IPS-NIHi7 (cell line): ENCODE measurements around the gene NXPE1.
"Not testable (repeated sequence)": the region's sequence is repeated elsewhere in the genome, so short reads cannot be mapped to it uniquely, and the experiment has no call there.

ENCODE experiments used
- DNase-seq: peaks from one replicate; pipeline ENCODE4 v3.0.0; 2012; ENCODE audit warnings: mixed read lengths; ENCODE audit errors: extremely low spot score

Gene NXPE1

DNA sequence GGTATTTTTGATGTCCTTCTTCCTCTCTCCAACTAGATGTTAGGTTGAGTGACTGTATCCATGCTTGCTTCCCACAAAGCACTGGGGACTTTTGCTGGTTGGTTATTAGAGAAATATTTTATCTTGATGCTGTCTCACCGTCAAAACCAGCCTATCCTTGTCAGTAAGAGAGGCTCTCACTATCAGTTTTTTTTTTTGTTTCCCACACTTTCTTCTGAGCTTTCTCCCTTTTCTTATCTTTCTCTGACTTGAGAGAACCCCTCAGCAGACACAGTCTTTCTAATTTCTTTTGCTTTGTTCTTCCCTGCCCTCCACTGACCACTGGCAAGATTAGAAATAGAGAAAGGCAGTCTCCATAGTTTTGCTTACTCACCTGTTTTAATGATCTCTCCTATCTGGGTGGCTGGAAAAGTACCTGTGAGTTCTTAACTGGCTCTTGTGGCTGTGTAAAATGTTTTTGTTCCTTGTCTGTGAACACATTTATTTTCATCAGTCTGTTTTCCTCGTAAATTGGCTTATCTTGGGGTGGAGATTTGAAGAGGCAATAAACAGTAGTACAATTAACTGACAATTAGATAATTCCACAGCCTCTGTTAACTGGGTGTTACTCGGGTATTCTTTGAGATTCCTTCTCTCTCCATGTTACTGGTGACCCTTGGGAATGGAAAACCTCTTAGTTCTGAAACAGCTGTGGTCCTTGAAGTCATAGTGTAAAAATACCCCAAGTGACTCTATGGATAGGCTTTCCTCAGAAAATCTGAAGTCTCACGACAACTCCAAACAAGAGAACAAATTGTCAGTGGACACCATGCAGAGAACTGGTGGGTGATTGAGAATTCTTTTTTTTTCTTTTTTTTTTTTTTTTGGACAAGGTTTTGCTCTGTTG lies at the start of gene NXPE1:
TSS of gene NXPE1 (minus strand) at position 457 of the 886 bp plus-strand sequence. CDS start 8,680 bp downstream, outside the sequence.
- DNase-seq: no peak

DNA sequence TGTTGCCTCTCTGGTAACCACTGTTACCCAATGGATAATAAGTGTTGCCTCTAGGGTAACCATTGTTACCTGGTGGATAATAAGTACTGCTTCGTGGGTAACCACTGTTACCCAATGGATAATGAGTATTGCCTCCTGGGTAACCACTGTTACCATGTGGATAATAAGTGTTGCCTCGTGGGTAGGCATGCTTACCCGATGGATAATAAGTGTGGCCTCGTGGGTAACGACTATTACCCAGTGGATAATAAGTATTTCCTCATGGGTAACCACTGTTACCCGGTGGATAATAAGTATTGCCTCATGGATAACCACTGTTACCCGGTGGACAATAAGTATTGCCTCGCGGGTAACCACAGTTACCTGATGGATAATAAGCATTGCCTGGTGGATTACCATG lies 49.7 kb upstream of the NXPE1 start:
- DNase-seq: no peak

DNA sequence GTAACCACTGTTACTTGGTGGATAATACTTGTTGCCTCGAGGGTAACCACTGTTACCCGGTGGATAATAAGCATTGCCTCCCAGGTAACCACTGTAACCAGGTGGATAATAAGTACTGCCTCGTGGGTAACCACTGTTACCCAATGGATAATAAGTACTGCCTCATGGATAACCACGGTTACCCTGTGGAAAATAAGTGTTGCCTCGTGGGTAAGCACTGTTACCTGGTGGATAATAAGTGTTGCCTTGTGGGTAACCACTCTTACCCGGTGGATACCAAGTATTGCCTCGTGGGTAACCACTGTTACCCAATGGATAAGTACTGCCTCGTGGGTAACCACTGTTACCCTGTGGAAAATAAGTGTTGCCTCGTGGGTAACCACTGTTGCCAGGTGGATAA lies 48.9 kb upstream of the NXPE1 start:
- DNase-seq: not testable (repeated sequence)

DNA sequence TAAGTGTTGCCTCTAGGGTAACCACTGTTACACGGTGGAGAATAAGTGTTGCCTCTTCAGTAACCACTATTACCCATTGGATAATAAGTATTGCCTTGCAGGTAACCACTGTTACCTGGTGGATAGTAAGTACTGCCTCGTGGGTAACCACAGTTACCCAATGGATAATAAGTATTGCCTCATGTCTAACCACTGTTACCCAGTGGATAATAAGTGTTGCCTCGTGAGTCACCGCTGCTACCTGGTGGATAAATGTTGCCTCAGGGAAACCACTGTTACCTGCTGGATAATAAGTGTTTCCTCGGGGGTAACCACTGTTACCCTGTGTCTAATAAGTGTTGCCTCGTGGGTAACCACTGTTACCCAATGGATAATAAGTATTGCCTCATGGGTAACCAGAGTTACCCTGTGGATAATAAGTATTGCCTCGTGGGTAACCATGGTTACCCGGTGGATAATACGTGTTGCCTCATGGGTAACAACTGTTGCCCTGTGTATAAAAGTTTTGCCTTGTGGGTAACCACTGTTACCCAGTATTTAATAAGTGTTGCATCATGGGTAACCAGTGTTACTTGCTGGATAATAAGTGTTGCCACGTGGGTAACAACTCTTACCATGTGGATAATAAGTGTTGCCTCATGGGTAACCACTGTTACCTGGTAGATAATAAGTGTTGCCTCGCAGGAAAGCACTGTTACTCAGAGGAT lies 48.2 kb upstream of the NXPE1 start:
- DNase-seq: no peak

DNA sequence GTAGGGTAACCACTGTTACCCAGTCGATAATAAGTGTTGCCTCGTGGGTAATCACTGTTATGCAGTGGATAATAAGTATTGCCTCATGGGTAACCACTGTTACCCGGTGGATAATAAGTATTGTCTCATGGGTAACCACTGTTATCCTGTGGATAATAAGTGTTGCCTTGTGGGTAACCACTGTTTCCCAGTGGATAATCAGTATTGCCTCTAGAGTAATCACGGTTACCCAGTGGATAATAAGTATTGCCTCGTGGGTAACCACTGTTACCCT lies 47.1 kb upstream of the NXPE1 start:
- DNase-seq: not testable (repeated sequence)

DNA sequence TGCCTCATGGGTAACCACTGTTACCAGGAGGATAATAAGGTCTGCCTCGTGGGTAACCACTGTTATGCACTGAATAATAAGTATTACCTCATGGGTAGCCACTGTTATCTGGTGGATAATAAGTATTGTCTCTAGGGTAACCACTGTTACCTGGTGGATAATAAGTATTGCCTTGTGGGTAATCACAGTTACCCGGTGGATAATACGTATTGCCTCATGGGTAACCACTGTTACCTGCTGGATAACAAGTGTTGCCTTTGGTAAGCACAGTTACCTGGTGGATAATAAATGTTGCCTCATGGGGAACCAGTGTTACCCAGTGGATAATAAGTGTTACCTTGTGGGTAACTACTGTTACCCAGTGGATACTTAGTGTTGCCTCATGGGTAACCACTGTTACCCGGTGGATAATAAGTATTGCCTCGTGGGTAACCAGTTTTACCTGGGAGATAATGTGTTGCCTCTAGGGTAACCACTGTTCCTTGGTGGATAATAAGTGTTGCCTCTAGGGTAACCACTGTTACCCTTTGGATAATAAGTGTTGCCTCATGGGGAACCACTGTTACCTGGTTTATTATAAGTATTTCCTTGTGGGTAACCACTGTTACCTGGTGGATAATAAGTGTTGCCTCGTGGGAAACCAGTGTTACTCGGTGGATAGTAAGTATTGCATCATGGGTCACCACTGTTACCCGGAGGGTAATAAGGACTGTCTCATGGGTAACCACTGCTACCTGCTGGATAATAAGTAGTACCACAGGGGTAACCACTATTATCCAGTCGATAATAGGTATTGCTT lies 46.5 kb upstream of the NXPE1 start:
- DNase-seq: no peak

DNA sequence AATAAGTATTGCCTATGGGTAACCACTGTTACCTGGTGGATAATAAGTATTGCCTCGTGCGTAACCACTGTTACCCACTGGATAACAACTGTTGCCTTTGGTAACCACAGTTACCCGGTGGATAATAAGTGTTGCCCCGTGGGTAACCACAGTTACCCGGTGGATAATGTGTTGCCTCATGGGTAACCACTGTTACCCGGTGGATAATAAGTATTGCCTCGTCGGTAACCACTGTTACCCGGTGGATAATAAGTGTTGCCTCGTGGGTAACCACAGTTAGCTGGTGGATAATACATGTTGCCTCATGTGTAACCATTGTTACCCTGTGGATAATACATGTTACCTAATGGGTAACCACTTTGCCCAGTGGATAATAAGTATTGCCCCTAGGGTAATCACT lies 45.7 kb upstream of the NXPE1 start:
- no peak for DNase-seq

DNA sequence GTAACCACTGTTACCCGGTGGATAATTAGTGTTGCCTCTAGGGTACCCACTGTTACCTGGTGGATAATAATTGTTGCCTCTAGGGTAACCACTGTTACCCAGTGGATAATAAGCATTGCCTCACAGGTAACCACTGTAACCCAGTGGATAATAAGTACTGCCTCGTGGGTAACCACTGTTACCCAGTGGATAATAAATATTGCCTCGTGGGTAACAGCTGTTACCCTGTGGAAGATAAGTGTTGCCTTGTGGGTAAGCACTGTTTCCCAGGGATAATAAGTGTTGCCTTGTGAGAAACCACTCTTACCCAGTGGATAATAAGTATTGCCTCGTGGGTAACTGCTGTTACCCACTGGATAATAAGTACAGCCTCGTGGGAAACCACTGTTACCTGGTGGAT lies 45.2 kb upstream of the NXPE1 start:
- no peak for DNase-seq

DNA sequence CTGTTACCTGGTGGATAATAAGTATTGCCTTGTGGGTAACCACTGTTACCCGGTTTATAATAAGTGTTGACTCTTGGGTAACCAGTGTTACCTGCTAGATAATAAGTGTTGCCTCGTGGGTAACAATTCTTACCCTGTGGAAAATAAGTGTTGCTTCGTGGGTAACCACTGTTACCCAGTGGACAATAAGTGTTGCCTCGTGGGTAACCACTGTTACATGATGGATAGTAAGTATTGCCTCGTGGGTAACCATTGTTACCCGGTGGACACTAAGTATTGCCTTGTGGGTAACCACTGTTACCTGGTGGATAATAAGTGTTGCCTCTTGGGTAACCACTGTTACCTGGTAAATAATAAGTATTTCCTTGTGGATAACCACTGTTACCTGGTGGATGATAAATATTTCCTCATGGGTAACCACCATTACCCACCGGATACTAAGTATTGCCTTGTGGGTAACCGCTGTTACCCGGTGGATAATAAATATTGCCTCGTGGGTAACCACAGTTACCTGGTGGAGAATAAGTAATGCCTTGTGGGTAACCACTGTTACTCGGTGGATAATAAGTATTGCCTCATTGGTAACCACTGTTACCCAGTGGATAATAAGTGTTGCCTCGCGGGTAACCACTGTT lies 44.6 kb upstream of the NXPE1 start:
- no peak for DNase-seq

DNA sequence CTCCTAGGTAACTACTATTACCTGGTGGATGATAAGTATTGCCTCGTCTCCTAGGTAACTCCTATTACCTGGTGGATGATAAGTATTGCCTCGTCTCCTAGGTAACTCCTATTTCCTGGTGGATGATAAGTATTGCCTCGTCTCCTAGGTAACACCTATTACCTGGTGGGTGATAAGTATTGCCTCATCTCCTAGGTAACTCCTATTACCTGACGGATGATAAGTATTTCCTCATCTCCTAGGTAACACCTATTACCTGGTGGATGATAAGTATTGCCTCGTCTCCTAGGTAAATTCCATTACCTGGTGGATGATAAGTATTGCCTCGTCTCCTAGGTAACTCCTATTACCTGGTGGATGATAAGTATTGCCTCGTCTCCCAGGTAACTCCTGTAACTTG lies 43.5 kb upstream of the NXPE1 start:
- not testable (repeated sequence) for DNase-seq

DNA sequence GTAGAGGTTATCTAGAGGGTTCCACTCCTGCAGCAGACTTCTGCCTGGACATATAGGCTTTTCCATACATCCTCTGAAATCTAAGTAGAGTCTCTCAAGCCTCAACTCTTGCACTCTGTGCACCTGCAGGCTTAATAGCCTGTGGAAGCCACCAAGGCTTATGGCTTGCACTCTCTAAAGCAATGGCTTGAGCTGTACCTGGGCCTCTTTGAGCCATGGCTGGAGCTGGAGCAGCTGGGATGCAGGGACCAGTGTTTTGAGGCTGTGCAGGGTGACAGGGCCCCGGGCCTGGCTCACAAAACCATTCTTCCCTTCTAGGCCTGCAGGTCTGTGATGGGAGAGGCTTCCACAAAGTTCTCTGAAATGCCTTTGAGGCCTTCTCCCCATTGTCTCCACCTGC lies 38.8 kb upstream of the NXPE1 start:
- DNase-seq: no peak

DNA sequence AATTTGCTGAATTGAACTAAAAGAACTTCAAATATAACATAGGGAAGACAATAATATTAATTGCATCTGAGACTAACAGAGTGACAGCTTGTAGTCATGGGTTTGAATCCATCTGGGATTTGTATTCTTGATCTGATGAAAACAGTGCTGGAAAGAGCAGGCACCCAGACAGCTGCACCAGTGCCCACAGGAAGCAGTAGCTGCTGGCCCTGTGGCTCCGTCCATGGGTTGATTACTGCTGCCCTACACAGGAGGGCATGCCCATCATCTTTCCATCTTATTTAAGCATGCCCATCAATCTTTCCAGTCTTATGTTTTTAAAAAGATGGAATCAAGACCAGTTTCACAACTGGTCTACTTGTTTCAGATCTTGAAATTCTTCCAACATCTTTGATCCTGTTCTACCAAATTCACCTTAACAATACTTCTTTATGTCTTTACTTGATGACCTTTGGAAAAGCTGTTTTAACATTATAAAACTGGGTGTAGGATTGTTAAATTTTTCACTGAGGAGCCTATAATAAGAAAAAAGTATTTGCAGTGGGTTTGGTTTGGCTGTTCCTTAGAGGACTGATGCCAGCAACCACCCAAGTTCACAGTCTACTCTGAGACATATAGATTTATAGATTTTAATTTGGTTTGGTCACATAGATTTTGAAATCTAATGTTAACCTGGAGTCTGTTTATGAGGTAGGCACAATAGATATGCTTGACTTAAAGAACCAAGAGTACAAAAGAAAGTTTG lies 36.7 kb upstream of the NXPE1 start:
- DNase-seq: no peak

DNA sequence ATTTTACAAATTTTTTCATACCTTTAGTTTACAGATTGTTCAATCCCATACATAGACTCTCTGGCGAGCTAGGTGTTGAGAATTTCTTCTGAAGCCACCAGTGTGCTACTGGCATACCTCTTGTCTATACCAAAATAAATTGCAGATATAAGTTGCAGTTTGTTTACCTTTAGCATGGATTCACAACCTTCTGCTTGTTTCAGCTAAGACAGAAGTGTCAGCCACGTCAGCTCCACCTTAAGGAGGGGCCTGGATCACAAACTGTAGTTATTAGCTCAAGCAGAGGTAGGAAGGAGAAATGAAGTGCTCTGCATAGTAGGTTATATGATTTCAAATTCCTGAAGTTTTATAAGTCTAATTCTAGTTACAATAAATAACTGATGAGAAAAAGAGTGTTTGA lies 35.9 kb upstream of the NXPE1 start, which contains the start of gene NXPE4:
TSS of gene NXPE4 (minus strand) at position 216 of the 400 bp plus-strand sequence. CDS start 1,027 bp downstream, outside the sequence.
- DNase-seq: no peak

DNA sequence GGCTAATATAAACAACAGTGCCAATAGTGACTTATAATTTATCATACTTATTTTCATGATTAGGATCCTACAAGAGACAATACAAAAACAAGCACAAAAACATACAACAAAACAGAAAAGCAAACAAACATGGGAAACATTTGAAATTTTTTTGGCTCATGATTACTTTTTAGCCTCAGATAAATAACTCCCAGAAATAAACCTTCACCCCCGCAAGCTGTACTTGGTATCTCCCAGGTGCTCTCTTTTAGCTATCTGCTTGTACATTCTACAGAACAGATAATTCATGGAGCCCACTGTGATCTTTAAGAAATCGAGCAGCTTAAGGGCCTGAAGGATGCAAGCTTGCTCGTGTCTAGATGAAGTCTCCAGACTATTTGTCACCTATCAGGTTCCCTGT lies 35.0 kb upstream of the NXPE1 start:
- no peak for DNase-seq

DNA sequence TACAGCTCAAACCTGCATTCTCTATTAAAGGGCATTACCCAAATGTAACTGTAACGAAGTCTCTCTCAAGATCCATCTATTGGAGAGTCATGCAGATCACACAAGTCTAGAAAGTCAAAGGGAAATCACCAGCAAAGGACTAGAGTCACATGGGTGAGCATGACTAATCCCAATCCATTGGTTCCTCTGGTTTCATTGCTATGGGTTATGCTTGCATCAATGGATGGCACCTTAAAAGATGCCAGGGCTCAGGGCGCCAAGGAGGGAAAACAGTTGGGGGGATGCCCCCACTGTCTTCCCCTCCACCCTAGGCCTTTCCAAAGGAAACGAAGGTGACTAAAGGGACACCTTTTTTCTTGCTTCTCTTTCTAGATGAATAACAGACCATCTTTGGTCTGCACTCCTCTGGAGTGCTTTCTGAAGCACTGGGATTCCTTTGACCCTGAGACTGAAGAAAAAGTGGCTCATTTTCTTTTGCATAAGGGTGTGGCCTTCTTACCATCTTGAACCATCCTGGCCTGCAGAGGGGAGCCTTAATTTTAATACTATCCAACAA lies 27.8 kb upstream of the NXPE1 start:
- DNase-seq: no peak

DNA sequence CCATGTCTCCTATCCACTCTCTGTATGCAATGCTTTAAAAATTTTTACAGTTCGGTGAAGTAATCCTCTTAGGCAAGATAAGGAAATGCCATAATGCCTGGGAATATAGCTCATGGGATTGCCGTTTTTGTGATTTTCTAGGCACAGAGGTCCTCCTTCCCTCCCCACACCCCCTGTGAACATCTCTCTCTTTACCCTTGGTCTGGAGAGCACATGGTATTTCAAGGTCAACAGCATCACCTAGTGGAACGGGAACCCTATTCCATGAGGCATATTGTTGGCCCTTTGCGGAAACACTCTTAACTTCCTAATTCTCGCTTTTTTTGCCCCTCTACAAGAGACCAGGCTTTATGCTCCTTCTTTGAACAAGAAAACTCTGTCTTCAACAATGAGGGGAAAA lies 27.1 kb upstream of the NXPE1 start:
- DNase-seq: no peak

DNA sequence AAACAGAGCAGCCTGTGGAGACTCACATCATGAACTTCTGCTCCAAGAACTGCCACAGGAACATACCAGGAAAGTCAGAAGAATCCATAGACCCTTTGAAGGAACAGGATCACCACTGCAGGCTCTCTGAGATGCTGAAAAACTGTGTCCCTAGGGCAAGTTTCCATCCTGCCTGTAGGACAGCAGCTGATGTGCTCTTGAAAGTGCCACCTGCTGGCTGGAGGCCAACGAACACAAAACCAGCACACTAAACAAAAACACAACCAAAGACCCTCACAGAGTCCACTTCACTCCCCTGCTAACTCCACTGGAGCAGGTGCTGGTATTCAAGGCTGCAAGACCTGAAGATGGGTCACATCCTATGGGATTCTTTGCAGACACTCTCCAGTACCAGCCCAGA lies 12.0 kb upstream of the NXPE1 start:
- no peak for DNase-seq

DNA sequence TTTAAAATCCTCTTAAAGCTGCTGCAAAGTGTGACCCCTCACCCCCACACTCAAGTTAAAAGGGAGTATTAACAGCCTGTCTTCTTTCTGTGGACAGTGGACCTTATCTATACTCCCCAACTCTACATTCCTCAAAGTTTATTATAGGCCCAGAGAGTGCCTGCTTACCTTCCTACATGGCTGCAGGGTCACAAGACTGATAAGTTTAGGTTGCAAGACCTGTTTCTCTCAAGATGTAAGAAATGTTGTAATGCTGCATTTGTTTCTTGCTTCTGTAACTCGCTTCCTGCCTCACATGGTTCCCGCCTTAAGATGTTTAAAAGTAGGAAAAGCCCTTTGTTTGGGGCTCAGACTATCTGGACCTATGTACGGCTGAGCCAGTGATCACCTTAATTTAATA lies 10.1 kb upstream of the NXPE1 start:
- DNase-seq: no peak

DNA sequence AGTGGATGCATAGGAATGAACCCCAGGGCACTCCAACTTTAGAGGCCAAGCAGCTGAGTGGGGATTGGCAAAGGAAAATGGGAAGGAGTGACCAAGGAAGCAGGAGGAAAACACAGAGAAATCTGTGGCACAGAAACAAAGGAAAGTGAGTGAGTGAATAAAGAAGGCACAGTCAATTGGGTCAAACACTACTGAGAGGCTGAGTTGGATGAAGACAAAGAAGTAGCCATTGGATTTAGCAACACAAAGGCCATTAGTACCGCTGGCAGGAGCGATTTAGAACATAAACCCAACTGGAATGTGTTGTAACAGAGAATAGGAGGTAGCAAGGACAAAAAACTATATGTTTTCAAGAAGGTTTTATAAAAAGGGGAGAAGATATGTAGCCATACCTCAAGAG lies 6.6 kb upstream of the NXPE1 start:
- no peak for DNase-seq

DNA sequence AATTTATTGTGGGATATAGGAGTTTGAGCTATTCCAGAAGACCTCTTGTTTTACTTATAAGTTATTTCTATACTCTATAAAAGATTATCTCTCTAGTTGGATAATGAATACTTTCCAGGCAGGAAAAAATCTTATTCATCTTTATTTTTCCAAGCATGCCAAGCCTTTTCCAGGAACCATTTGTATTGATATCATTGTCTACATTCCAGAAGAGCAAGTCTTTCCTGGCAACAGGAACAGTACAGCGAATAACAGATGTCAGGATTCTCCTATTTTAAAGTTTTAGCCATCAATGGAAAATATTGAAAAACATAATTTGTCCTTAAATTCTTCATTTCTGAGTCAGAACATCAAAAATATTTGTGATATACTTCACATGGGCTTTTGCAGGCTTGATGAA lies 5.2 kb upstream of the NXPE1 start:
- no peak for DNase-seq

DNA sequence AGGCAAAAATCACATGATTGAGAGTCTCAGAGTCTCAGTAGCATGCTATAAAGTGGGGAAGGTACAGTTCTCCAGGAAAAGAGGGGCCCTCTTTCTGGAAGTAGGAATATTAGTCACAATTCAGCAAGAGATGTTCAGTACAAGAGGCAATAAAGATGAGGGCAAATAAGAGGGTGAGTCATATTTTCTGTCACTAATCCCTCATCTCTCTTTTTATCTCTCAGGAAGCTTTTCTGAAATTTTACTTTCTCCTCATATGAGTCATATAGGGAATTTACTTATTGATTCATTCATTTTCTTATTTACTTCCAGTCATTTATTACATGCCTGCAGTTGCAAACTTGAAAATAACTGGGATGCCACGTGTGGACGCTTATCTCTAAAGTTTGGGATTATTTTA lies 3.4 kb upstream of the NXPE1 start:
- DNase-seq: no peak
